Ovary (tissue), 9 donors: ENCODE results near the gene BIRC7. TPM values are rescaled to one million over a fixed set of nuclear protein-coding genes. Genes with fewer than 3 reads are reported as not detected.

Experiments
- DNase-seq, 5 donors: peaks; one replicate each; pipeline ENCODE4 v3.0.0-alpha.2; 2019 to 2020
- H3K27ac ChIP-seq, 2 donors: fragments of 200-600 bp; one replicate each; pipeline versions ENCODE4 v1.5.1 to v1.8.0; 2019 to 2022
- H3K27me3 ChIP-seq: fragments of 200-600 bp; one replicate; pipeline ENCODE4 v1.8.0; 2022
- H3K36me3 ChIP-seq: fragments of 200-600 bp; sonication (generic); one replicate; pipeline ENCODE4 v1.5.1; 2019
- H3K4me1 ChIP-seq: one replicate; pipeline ENCODE4 v1.8.1; 2013; ENCODE audit warnings: mild to moderate bottlenecking, moderate library complexity; ENCODE audit not compliant: insufficient read depth
- H3K4me3 ChIP-seq: fragments of 200-600 bp; sonication (generic); one replicate; pipeline ENCODE4 v1.5.1; 2017
- H3K9me3 ChIP-seq, 2 donors: fragments of 200-600 bp in 1 of 2; sonication (generic) in 1 of 2; one replicate each; pipeline versions ENCODE4 v1.5.1 to v1.8.1; 2013 to 2019; ENCODE audit warnings: mild to moderate bottlenecking in 1 of 2, moderate library complexity in 1 of 2
- EP300 ChIP-seq: sonication (generic); formaldehyde crosslinking; IDR thresholded peaks from one replicate; pipeline ENCODE4 v1.6.1; 2017; ENCODE audit warnings: antibody characterized with exemption
- POLR2A ChIP-seq: fragments of 450-650 bp; IDR thresholded peaks from one replicate; pipeline ENCODE4 v1.6.1; 2017; ENCODE audit warnings: antibody characterized with exemption, mild to moderate bottlenecking, moderate library complexity
- WGBS, 3 donors: extraction: QIAGEN DNeasy Blood & Tissue Kit in 1 of 3; methylation state at CpG; one replicate each; pipeline versions ENCODE4 v1.1.5 to v1.1.7; 2013 to 2017; 5-methylcytosine and 5-hydroxymethylcytosine counted together
- intact Hi-C, 4 donors: fragments of 100-400 bp; cut with DNase I; formaldehyde crosslinking; loops; one replicate each; pipeline versions ENCODE4 v1.11.0 to v1.15.1; 2022 to 2023
- polyA plus RNA-seq, 2 donors: library from polyadenylated mRNA; stranded (reverse); fragments of 200-250 nt in 1 of 2; fragments of 350-450 nt in 1 of 2; fragmentation: Illumina TruSeq in 1 of 2; extraction: RNeasy Lipid Tissue Mini Kit (QIAGEN cat#74804) in 1 of 2; gene quantifications; one replicate each; pipeline ENCODE4 v1.2.3, GENCODE V29; 2013 to 2014
- total RNA-seq, 7 donors: library from RNA; depleted of rRNA in 2 of 7; stranded (reverse); fragments of >200 nt in 2 of 7; fragmentation: NEBNext Ultra II Directional in 3 of 7; extraction: Animal tissue kit (Norgen Biotek cat#: 25700) in 3 of 7; gene quantifications; one replicate each; pipeline versions ENCODE4 v1.1.0 to v1.2.4, GENCODE V29; 2016 to 2023
- TF ChIP-seq, protein P1 (sequence below), 3 donors: fragments of 450-650 bp in 2 of 3; fragments of 200-600 bp in 1 of 3; IDR thresholded peaks; one replicate each; pipeline versions ENCODE4 v1.5.1 to v1.8.0; 2016 to 2022; ENCODE audit warnings: antibody characterized with exemption in 3 of 3, mild to moderate bottlenecking in 1 of 3
- donor health status: DM: no; HTN: no; CAD: no; lungs with moderate emphysema.
- donor health status: DM: no; HTN: no; CAD: no.
- donor health status: Bipolar disorder and iron deficiency.
- donor health status: DM: yes; HTN: yes; CAD: no.
- donor health status: DM: no; HTN: no; CAD: no.
- donor health status: DM: yes; HTN: yes; CAD: no.

Gene BIRC7
- total and polyA plus RNA-seq, 9 donors: 0.60 to 1.1 TPM; not detected in 7

DNA sequence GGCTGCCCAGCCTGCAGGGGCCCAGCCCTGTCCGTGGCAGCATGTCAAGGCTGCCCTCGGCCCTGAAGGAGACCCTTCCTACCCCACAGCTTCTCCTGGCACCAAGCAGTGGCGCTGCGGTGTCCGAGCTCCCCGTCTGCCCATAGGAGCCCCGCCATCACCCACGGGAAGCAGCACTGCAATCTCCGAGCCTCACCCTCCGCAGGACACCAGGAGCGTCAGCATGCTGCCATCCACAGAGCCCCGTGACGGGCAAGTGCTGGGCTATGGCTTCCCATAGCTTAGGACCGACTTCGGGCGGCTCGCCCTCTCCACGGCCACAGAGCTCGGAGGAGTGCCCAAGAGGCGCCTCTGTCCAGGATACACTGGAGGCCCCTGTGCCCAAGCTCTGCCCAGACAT, 44.9 kb upstream of the BIRC7 start:
- TF ChIP-seq, protein P1, sequence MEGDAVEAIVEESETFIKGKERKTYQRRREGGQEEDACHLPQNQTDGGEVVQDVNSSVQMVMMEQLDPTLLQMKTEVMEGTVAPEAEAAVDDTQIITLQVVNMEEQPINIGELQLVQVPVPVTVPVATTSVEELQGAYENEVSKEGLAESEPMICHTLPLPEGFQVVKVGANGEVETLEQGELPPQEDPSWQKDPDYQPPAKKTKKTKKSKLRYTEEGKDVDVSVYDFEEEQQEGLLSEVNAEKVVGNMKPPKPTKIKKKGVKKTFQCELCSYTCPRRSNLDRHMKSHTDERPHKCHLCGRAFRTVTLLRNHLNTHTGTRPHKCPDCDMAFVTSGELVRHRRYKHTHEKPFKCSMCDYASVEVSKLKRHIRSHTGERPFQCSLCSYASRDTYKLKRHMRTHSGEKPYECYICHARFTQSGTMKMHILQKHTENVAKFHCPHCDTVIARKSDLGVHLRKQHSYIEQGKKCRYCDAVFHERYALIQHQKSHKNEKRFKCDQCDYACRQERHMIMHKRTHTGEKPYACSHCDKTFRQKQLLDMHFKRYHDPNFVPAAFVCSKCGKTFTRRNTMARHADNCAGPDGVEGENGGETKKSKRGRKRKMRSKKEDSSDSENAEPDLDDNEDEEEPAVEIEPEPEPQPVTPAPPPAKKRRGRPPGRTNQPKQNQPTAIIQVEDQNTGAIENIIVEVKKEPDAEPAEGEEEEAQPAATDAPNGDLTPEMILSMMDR (IDR thresholded peaks at IDR 0.05): no peak
- TF ChIP-seq EP300: no peak
- no peak for TF ChIP-seq POLR2A
- no peaks in the 10 kb centered on the region for H3K27me3 ChIP-seq
- no peak for DNase-seq
- H3K9me3 ChIP-seq: no peaks in the 10 kb centered on the region
- 84 to 91% (median 87%) methylated on average over 20 of the region's 20 CpGs for WGBS, 3 donors
- H3K4me1 ChIP-seq: no peaks in the 10 kb centered on the region
- H3K36me3 ChIP-seq: no peaks in the 10 kb centered on the region
- no peak overlapping the region for H3K27ac ChIP-seq
- H3K4me3 ChIP-seq: no peak overlapping the region
- intact Hi-C loops: no loop called here

GRCh38 chr20:63191400-63191799, 44.3 kb upstream of the BIRC7 start:
- no peak for DNase-seq
- TF ChIP-seq POLR2A: no peak
- TF ChIP-seq, protein P1 (IDR thresholded peaks at IDR 0.05): no peak
- TF ChIP-seq EP300: no peak
- intact Hi-C loops: no loop called here
- Histone ChIP-seq H3K27me3 (no peaks in the 10 kb centered on the region), H3K36me3 (no peaks in the 10 kb centered on the region), H3K4me3 (no peak overlapping the region), H3K27ac (no peak overlapping the region), H3K9me3 (no peaks in the 10 kb centered on the region), H3K4me1 (no peaks in the 10 kb centered on the region)
- WGBS, 3 donors: 69 to 77% (median 77%) methylated on average over 14 of the region's 14 CpGs

- TF ChIP-seq EP300: no peak
- TF ChIP-seq POLR2A: no peak
- TF ChIP-seq, protein P1 (IDR thresholded peaks at IDR 0.05): no peak
- H3K27ac ChIP-seq: no peak overlapping the region
- H3K36me3 ChIP-seq: no peaks in the 10 kb centered on the region
- H3K4me1 ChIP-seq: peaks cover 4% of the 10 kb centered on the region
- intact Hi-C loops: no loop called here
- no peak for DNase-seq
- 87 to 92% (median 91%) methylated on average over 21 of the region's 21 CpGs for WGBS, 3 donors
- no peaks in the 10 kb centered on the region for H3K27me3 ChIP-seq
- no peaks in the 10 kb centered on the region for H3K9me3 ChIP-seq
- H3K4me3 ChIP-seq: no peak overlapping the region
Measured at GRCh38 chr20:63192721-63193120, 43.0 kb upstream of the BIRC7 start.

- 80 to 84% (median 84%) methylated on average over 14 of the region's 14 CpGs for WGBS, 3 donors
- Histone ChIP-seq H3K9me3 (no peaks in the 10 kb centered on the region), H3K36me3 (no peaks in the 10 kb centered on the region), H3K4me1 (peaks cover 7% of the 10 kb centered on the region), H3K27ac (no peak overlapping the region), H3K4me3 (no peak overlapping the region), H3K27me3 (no peaks in the 10 kb centered on the region)
- intact Hi-C loops: no loop called here
- TF ChIP-seq EP300: no peak
- TF ChIP-seq, protein P1 (IDR thresholded peaks at IDR 0.05): no peak
- DNase-seq: no peak
Measured at GRCh38 chr20:63194007-63194796, 41.5 kb upstream of the BIRC7 start.
